ENCODE measurements around the gene USP31.

Gene USP31

DNA sequence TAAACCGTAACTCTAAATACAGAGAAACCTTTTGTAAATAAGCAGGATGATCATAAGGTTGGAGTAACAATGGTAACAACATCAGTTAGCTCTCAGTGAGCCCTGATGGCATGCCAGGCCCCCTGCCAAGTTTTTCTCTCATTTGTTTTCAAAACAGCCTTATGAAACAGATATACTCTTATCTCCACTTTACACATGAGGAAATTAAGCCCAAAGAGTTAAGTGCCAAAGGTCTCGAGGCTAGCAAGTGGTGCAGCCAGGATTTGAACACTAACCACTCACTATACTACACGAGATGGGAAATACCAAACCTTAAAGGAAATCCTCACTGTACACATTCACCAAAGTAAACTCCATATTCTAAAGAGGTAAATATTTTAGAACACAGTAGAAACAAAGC lies 15.0 kb downstream of the USP31 start:
- DNase-seq (ENCODE audit: low read depth in 2 of 2): no peak

DNA sequence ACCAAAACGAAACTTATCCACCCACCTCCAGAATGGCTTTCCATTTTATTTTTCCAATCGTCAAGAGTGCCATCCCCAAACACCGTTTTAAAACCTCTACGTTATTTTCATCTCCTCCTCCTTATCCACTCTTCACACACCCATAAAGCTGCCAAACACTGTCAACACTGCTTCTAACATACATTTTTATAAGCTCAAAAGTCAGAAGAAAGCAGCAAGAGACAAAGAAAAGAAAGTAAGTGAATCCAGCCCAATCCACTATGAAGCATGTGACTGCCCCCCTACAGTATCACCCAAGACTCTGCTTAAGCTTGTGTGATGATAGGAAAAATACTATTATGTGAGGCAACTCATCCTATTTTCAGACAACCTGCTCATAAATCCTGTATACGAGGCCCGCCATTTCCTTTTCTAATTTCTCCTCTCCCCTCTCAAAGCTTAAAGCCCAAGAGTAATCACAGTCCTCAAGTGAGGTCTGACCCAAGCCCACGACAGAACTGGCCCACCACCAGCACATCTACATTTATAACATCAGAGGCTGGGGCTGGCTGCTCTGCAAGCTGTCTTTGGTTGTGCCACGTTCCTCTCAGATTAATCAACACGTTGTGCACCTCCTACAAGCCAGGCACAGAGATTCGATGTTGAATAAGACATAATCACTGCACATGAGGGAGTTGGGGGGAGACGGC lies 16.3 kb downstream of the USP31 start:
- no peak for DNase-seq (ENCODE audit: low read depth in 2 of 2)

DNA sequence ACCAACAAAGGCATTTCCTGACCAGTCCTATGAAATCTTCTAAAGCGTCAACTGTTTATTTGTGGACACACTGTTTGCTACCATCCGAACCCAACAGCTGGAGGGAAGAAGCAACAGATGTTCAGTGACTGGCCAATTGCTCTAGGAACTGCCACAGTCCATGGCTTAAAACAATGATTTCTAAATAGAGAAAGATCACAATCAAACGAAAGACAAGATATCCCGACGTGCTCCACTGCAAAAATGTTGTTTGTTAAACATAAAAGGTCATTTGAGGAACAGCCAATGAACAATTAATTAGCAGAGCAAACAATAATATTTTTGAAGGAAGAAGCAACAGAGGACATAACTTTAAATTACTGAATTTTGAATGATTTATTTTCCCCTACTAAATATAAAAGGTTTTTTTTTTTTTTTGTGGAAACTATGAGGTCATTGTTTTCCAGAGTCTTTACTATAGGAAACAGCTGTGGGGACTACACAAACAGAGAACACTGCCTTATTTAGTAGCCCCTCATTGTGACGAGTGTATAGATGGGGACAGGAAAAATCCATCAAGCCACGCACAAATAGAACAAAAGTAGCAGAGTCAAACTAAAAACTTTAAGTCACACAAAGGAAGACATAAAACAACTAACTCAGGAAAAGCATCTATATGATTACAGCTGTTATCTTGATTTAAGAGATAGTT lies 17.2 kb downstream of the USP31 start:
- no peak for DNase-seq (ENCODE audit: low read depth in 2 of 2)

DNA sequence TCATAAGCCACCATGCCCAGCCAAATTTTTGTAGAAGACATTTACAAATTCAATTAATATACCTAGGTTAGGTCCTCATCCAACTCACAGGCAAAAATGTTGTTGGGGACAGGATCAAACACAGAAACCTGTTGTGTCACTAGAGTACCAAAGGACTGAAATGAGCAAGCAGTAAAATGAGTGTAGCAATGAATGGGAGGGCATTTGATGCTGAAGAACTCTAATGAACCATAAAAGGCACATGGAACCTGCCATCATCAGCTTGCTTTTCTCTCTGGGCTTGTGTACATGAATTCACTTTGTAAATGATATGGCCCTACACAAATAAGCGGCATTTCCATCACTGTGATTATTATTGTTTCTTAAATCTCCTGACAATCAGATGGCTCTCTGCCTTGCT lies 17.8 kb downstream of the USP31 start:
- no peak for DNase-seq (ENCODE audit: low read depth in 2 of 2)

DNA sequence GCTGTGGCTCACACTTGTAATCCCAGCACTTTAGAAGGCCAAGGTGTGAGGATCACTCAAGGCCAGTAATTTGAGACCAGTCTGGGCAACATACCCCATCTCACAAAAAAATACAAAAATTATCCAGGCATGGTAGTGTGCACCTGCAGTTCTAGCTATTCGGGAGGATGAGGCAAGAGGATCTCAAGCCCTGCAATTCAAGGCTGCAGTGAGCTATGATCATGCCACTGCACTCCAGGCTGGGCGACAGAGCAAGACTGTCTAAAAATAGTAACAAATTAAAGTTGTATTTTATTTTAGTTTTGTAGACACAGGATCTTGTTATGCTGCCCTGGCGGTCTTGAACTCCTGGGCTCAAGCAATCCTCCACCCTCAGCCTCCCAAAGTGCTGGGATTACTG lies 18.2 kb downstream of the USP31 start:
- no peak for DNase-seq (ENCODE audit: low read depth in 2 of 2)

DNA sequence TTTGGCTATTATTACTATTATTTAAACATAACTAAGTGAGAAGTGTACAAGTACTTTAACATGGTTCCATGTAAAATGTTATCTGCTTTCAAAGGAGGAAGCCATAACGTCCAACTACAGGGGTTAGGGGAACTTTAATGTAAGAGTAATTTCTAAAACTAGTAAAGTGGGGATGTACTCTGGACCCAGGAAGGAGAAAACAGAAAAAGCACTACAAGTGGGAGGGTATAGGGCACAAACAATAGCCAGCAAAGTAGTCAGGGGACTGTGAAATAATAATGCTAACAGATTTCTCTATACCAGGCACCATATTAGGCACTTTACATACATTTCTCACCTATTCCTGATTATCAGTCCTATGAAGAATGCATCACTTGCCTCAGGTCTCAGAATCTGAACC lies 19.6 kb downstream of the USP31 start:
- no peak for DNase-seq (ENCODE audit: low read depth in 2 of 2)

DNA sequence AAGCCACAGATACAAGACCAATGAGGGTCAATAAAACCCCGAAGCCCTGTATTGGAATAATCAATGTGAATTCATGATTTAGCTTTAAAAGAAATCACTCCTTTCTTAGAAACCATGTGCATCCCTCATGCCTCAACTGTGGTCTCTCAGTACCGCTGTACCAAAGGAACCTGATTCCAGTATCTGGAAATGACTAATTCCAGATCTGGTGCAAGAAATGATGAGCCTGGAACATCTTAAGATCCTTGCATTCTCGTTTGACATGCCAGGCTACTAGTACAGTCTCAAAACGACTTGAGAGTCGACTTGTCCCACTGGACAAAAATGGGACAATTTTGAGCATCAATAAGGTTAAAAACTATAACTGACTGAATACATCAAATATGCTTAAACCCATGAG lies 21.2 kb downstream of the USP31 start:
- no peak for DNase-seq (ENCODE audit: low read depth in 2 of 2)

DNA sequence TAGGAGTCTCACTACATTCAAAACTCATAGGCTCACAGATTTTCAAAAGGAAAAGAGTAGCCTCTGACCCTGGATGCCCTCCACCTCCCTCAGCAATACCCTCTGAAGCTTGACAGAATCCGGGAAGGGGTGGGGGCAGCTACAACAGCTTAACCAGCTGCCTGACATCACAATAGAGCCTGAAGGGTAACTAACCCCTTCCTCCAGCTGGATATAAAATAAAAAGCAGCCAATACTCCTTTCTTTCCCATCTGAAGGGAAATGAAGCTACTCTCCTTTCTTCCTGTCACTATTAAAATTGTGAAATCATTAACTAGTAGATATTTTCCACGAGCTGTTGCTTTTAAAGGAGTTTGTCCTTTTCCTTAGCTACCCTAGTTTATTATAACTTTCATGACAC lies 24.0 kb downstream of the USP31 start:
- no peak for DNase-seq (ENCODE audit: low read depth in 2 of 2)

DNA sequence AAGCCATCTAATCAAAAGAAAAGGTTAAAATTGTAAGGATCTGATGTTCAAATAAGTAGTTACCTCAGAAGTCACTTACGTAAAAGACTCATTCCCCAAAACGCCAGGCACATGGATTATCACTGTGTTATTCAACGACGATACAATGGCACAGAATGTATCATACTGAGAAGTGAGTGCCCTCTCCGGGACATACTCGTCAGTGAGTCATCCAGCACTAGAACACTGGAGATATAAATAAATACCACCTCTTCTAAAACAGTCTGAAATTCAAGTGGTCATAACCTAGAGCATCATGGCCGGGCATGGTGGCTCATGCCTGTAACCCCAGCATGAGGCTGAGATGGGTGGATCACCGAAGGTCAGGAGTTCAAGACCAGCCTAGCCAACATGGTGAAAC lies 24.9 kb downstream of the USP31 start:
- DNase-seq (ENCODE audit: low read depth in 2 of 2): no peak

DNA sequence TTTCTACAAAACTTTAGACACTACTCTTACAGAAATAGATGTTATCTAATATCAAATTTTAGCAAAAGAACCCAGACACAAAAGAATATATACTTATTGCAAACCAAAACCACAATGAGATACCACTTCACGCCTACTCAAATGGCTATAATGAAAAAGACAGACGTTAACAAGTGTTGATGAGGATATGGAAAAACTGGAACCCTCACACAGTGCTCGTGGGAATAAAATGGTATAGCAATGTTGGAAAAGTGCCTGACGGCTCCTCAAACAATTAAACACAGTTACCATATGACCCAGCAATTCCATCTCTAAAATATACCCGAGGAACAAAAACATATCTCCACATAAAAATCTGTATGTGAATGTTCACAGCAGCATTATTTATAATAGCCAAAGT lies 27.1 kb downstream of the USP31 start:
- no peak for DNase-seq (ENCODE audit: low read depth in 2 of 2)

DNA sequence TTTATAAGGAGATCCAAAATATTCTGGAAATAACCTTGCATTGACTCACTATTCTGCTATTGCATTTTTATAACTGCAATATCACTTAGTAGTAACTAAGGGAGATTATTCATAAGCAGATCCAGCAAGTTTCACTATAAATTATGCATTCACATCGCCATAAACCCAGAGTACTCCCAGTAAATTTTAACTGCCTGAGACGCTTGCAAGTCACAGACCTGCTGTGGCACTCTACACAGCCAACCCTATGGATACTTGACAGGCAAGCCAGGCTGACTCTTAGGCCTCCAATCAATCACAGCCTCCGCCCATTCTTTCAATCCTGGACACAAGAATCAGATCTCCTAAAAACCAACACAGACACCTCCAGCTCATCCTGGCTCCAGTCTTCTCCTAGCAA lies 28.2 kb downstream of the USP31 start:
- no peak for DNase-seq (ENCODE audit: low read depth in 2 of 2)

DNA sequence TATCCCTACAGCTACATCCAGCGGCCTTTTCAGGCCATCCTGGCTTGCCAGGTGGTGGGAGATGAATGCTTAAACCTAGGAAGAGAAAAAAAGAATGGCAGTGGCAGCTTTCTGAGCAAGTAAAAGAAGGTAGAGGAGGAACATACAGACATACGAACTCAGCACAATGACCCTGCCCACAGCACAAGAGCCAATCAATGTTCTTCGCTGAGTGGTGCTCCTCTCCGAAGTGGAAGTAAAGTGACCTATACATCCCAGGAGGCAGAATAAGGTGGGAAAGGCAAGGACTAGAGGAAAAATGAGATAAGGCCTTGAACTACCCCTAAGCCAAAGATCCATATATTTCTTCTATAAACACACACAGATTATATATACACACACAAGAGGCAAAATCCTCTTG lies 28.7 kb downstream of the USP31 start:
- no peak for DNase-seq (ENCODE audit: low read depth in 2 of 2)

DNA sequence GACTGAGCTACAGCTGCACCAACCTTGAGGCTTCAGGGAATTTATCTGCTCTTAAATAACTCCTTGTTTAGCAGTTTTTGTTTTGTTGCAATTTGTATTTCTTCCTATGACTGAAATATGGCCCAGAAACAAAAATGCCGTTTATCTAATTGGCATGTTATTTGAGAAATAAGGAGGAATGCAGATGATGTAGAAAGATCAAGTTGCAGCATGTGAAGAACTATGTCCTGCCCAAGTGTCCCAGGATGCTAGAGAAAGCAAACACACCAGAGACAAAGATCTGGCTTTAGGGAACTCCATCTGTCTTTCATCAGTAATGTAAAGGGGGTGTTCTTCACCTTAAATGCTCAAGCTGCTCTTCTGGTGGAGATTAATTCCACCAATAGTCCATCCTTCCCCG lies 29.7 kb downstream of the USP31 start:
- no peak for DNase-seq (ENCODE audit: low read depth in 2 of 2)

DNA sequence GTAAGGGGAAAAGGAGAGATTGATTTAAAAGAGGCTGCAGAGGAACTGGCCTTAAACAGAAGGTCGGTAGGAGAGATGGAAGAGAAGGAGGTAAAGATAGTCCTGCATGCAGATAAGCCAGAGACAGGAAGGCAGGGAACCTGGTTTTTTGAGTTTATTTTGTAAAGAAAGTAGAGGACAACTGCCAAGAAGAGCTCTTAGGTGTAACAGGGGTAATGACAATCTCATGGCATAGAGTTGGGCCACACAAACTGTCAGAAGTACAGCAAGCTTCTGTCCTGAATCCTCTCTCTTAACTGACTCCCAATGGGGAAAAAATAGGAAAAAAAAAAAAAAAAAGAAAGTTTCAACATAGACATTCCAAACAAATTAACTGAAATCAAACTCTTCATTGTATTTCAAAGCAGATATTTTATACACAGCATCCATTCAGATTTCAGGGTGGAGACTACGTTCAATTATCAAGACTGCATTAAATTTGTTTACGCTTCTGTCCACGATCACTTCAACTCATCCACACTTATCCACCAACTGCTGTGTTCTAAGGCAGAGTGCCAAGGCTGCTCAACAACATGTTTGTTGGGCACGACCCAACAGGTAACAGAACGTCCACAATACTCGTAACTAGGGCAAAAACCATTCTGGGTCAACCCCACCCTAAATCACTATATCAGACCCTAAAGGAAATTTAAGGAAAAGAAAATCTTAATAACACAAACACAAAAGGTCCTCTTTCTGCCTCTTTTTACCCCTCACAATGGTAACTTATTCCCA lies 34.9 kb downstream of the USP31 start:
- no peak for DNase-seq (ENCODE audit: low read depth in 2 of 2)

DNA sequence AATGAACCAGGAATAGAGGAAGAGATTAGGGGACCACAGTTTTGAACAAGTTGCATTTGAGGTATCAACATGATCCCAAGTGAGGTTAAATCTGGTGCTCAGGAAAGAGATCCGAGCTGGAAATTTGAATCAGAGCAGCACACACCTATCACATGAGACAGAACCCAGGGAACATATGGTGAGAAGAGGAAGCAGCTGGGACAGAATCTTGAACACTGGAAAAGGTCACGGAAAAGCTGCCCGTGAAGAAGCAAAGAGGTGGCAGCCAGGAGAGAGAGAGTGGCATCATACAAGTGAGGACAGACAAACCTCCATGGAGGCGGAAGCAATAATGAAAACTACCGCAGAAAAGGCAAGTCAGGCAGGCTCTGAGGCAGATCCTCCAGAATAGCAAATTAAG lies 36.1 kb downstream of the USP31 start:
- DNase-seq (ENCODE audit: low read depth in 2 of 2): no peak

DNA sequence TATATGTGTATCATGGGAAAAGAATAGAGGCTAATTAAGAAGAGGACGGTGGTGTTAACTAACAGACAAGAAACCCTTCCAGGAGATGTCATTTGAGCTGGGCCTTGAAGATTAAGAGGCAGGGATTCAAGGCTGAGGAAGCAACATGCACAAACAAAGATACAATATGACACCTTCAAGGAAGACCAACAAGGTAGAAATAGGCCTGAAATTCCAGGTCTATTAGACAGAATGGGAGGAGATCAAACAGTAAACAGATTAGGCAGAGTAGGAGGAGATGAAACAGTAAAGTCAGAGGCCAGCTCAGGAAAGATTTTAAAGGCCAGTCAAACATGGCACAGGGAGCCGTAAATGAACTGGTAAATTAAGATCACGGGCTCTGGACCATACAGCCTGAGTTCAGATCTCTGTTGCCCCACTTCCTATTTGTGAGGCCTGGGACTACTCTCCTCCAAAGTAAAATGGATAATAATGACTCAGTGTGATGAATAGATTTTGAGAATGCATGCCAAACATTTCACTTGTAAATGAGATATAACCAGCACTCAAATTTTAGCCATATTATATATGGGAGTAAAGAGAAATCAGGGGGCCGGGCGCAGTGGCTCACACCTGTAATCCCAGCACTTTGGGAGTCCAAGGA lies 38.9 kb downstream of the USP31 start:
- DNase-seq (ENCODE audit: low read depth in 2 of 2): no peak

DNA sequence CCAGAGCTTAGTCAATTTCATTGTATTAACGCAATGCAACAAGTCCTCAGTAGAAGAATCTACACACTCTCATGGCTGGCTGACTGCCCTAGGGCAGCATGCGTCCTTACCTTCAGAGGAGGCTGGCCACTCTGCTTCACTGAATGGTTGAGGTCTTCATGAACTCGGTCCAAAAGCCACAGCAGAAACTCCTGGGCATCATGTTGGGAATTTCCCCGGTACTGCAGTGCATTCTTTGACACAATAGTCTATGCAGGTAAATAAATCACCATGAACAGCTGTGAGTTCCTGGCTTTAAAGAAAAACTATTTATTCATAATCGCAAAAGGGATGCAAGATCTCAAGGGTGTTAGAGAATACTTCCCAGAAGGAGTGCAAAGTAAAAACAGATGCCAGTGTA lies 41.3 kb downstream of the USP31 start:
- DNase-seq (ENCODE audit: low read depth in 2 of 2): no peak

DNA sequence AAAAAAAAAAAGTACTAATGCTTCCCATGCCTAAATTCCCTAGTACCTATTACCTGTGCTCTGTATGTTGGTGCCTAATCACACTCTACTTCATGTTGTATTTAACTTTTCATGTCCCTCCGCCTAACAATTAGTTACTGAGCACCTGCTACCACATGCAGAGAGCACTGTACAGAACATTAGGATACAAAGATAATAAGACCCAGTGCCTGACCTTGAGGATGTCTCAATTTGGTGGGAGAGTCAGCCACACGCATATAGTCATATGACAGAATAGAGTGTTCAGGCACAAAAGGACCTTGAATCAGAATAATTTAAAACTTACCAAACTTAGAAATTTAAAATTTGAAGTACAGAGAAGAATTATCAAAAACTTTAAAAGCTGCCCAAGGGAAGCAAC lies 42.1 kb downstream of the USP31 start:
- DNase-seq (ENCODE audit: low read depth in 2 of 2): no peak

DNA sequence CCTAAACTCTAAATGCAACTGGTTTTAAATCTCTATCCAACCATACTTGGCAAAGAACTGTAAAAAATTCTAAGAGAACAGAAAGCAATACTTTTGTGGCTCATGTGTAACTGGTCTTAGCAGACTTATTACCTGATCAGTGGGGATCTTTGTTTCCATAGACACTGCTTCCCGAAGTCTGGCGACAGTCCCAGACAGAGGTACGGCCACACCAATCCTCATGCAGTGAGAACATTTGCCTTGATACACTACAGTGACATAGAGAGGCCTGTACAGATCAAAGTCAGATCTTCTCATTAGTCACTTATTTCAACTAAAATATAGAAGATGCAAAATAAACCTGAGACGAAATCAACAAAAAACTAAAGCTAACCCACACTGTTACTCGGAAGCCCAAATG lies 43.9 kb downstream of the USP31 start:
- no peak for DNase-seq (ENCODE audit: low read depth in 2 of 2)

DNA sequence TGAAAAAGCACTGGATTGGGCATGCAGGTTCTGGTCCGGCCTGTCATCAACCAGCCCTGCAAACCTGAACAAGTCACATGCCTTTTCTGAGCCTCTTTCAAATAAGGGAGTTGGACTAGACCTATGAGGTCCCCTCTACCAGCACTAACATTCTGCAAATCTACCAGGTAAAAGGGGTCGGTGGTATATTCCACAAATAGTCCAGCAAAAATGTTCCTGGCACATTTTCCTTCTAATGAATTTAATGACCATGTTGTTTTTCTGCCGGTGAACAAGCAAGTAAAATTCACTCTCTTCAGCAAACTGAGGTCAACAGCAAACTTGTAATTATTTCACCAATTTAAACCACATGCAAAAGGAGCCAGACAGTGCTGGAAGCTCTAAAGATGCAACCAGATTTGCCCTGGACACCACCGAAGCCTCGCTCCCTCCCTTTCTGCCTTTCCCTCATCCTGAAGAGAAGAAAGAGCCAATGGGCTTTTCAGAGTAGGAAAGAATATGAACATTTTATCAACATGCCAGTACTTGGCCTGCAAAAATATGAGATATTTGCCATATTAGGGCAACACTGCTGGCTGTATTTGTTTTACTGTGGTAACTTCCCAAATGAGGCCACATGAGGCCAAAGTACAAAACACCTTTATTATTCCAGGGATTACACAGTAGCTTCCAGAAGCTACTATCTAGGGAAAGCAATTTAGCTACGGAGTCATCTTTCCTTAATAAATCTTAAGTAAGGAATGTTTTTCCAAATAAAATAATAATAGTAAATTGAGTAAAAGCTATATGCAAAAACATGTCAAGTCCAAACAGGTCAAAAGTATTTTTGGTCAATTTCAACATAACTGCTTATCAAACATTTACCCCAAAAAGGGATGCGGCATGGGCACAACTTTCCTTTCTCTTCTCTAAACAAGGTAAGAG lies 45.0 kb downstream of the USP31 start:
- no peak for DNase-seq (ENCODE audit: low read depth in 2 of 2)

DNA sequence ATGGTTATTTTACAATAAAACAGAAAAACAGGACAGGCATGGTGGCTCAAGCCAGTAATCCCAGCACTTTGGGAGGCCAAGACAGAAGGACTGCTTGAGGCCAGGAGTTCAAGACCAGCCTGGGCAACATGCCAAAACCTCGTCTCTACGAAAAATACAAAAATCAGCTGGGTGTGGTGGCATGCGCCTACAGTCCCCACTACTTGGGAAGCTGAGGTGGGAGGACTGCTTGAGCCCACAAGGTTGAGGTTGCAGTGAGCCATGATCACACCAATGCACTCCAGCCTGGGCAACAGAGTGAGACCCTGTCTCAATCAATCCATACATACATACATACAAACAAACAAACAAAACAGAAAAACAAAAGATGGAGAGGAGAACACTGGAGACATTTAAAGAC lies 45.6 kb downstream of the USP31 start:
- DNase-seq (ENCODE audit: low read depth in 2 of 2): no peak

All from stimulated activated CD4-positive, alpha-beta T cell treated with anti-CD3 and anti-CD28 coated beads, Interleukin-15, amount 100 ng/mL, for 48 hours (primary cell).